ENCODE results near the gene THSD7B.

- no peak for TF ChIP-seq CTCF (IDR thresholded peaks at IDR 0.05)
- no peak for TF ChIP-seq POLR2A (IDR thresholded peaks at IDR 0.05)
Measured at GRCh38 chr2:137250401-137250800, 485.1 kb downstream of the THSD7B start.

Data from Peyer's patch (tissue), 4 donors.